Sciatic nerve (tissue), 2 donors: ENCODE data around the gene SMURF2. TPM values are rescaled to one million over a fixed set of nuclear protein-coding genes. Genes with fewer than 3 reads are reported as not detected.
A peak's percentile ranks its signal among the peaks of the same experiment; 100 is the strongest.

Source experiments
- ATAC-seq: fragments of 200-7000 bp; cut with Tn5 transposase; one replicate; pipeline ENCODE4 v1.9.1; 2020; ENCODE audit warnings: mild to moderate bottlenecking, moderate library complexity
- DNase-seq: peaks from one replicate; pipeline ENCODE4 v3.0.0-alpha.2; 2020; ENCODE audit warnings: low spot score
- intact Hi-C: fragments of 100-400 bp; cut with DNase I; formaldehyde crosslinking; loops from one replicate; pipeline ENCODE4 v1.14.2; 2022
- total RNA-seq: library from RNA; stranded (reverse); fragmentation: NEBNext Ultra II Directional; extraction: Animal tissue kit (Norgen Biotek cat#: 25700); gene quantifications from one replicate; pipeline ENCODE4 v1.2.1, GENCODE V29; 2021
- donor health status: DM: no; HTN: no; CAD: no.
- donor health status: DM: no; HTN: no; CAD: no.

The SMURF2 gene
- 29.8 TPM for total RNA-seq

GRCh38 chr17:64661976-64662773, at the start of gene SMURF2:
SMURF2 (minus strand) TSS chr17:64662307; CDS start chr17:64661880, 427 bp downstream.
- ATAC-seq (peak; percentile 90), DNase-seq (peak; percentile 88)
- intact Hi-C loops: no loop called here

- intact Hi-C loops: no loop called here
Observed at GRCh38 chr17:64709481-64709880, 47.4 kb upstream of the SMURF2 start.

GRCh38 chr17:64707050-64707591, 45.0 kb upstream of the SMURF2 start:
- peak; percentile 86 for ATAC-seq
- DNase-seq: peak; percentile 87
- intact Hi-C loops: no loop called here

More at GRCh38 chr17:64709481-64709880, 47.4 kb upstream of the SMURF2 start:
- no peak for ATAC-seq
- DNase-seq: no peak

GRCh38 chr17:64706224-64707049, 44.3 kb upstream of the SMURF2 start:
- intact Hi-C loops: no loop called here
- DNase-seq (no peak), ATAC-seq (no peak)

GRCh38 chr17:64702815-64703214, 40.7 kb upstream of the SMURF2 start:
- intact Hi-C loops: no loop called here
- no peak for DNase-seq
- ATAC-seq: no peak

GRCh38 chr17:64698725-64699124, 36.6 kb upstream of the SMURF2 start:
- ATAC-seq: no peak
- DNase-seq: no peak
- intact Hi-C loops: no loop called here

GRCh38 chr17:64694207-64694606, 32.1 kb upstream of the SMURF2 start:
- no peak for DNase-seq
- intact Hi-C loops: no loop called here
- peak; percentile 28 for ATAC-seq

GRCh38 chr17:64692187-64692586, 30.1 kb upstream of the SMURF2 start:
- DNase-seq (no peak), ATAC-seq (no peak)
- intact Hi-C loops: no loop called here

GRCh38 chr17:64689106-64689505, 27.0 kb upstream of the SMURF2 start:
- DNase-seq (no peak), ATAC-seq (no peak)
- intact Hi-C loops: no loop called here

GRCh38 chr17:64688481-64688880, 26.4 kb upstream of the SMURF2 start:
- ATAC-seq: no peak
- intact Hi-C loops: no loop called here
- no peak for DNase-seq

GRCh38 chr17:64687961-64688360, 25.9 kb upstream of the SMURF2 start:
- intact Hi-C loops: no loop called here
- ATAC-seq (no peak), DNase-seq (no peak)

- no peak for DNase-seq
- intact Hi-C loops: no loop called here
- ATAC-seq: no peak
Observed at GRCh38 chr17:64687376-64687775, 25.3 kb upstream of the SMURF2 start.

- intact Hi-C loops: no loop called here
- no peak for ATAC-seq
Observed at GRCh38 chr17:64686705-64687104, 24.6 kb upstream of the SMURF2 start.

GRCh38 chr17:64685705-64686104, 23.6 kb upstream of the SMURF2 start:
- no peak for ATAC-seq
- intact Hi-C loops: no loop called here
- DNase-seq: no peak

More at GRCh38 chr17:64686705-64687104, 24.6 kb upstream of the SMURF2 start:
- DNase-seq: no peak

GRCh38 chr17:64683796-64684195, 21.7 kb upstream of the SMURF2 start:
- ATAC-seq: no peak
- no peak for DNase-seq
- intact Hi-C loops: no loop called here

- DNase-seq (no peak), ATAC-seq (no peak)
- intact Hi-C loops: no loop called here
Observed at GRCh38 chr17:64682261-64683181, 20.4 kb upstream of the SMURF2 start.

GRCh38 chr17:64679710-64680216, 17.7 kb upstream of the SMURF2 start:
- no peak for DNase-seq
- no peak for ATAC-seq
- intact Hi-C loops: no loop called here

GRCh38 chr17:64676763-64677162, 14.7 kb upstream of the SMURF2 start:
- ATAC-seq (no peak), DNase-seq (no peak)
- intact Hi-C loops: no loop called here
